Ishikawa (cell line): ENCODE data around the gene TMEM19.

Source experiments
- CREB1 ChIP-seq: IDR thresholded peaks from 2 replicates; pipeline ENCODE4 v1.6.1; 2012; ENCODE audit warnings: low read depth
- EGR1 ChIP-seq: IDR thresholded peaks from 2 replicates; pipeline ENCODE4 v1.6.1; 2012
- EP300 ChIP-seq: IDR thresholded peaks from 2 replicates; pipeline ENCODE4 v1.6.1; 2012; ENCODE audit warnings: borderline replicate concordance
- FOXM1 ChIP-seq: IDR thresholded peaks from 2 replicates; pipeline ENCODE4 v1.6.1; 2012; ENCODE audit warnings: low read depth, borderline replicate concordance
- MAX ChIP-seq: IDR thresholded peaks from 2 replicates; pipeline ENCODE4 v1.6.1; 2012
- RAD21 ChIP-seq: IDR thresholded peaks from 2 replicates; pipeline ENCODE4 v1.6.1; 2012; ENCODE audit warnings: low read depth
- REST ChIP-seq: IDR thresholded peaks from 2 replicates; pipeline ENCODE4 v1.6.1; 2012; ENCODE audit warnings: low read depth, mild to moderate bottlenecking
- TCF12 ChIP-seq: IDR thresholded peaks from 2 replicates; pipeline ENCODE4 v1.6.1; 2012; ENCODE audit warnings: low read depth
- ZBTB7A ChIP-seq: IDR thresholded peaks from 2 replicates; pipeline ENCODE4 v1.6.1; 2012; ENCODE audit warnings: low read depth

The TMEM19 gene

GRCh38 chr12:71752891-71753290, 67.0 kb downstream of the TMEM19 start:
- no peak for TF ChIP-seq CREB1
- no peak for TF ChIP-seq TCF12
- TF ChIP-seq EGR1: no peak
- no peak for TF ChIP-seq FOXM1
- no peak for TF ChIP-seq ZBTB7A
- TF ChIP-seq MAX: no peak
- no peak for TF ChIP-seq REST
- TF ChIP-seq EP300: no peak
- no peak for TF ChIP-seq RAD21
